ENCODE results near the gene IL1RAPL1. TPM values are rescaled to one million over a fixed set of nuclear protein-coding genes. Genes with fewer than 3 reads are reported as not detected.

Gene IL1RAPL1
- polyA plus RNA-seq, 1 donor from 2014 or later = not detected

GRCh38 chrX:29617276-29617675, 1030.0 kb downstream of the IL1RAPL1 start:
- Histone ChIP-seq H2AFZ (ENCODE audit: low read depth, low read length) (no peak overlapping the region), H3K9me3 (ENCODE audit: low read length) (no peaks in the 10 kb centered on the region), H4K20me1 (ENCODE audit: insufficient read depth) (no peaks in the 10 kb centered on the region), H3K4me3 (ENCODE audit: low read length) (no peak overlapping the region), H3K36me3 (ENCODE audit: insufficient read depth, low read length) (no peaks in the 10 kb centered on the region), H3K79me2 (replicated peaks; ENCODE audit: insufficient read depth, low read length) (no peaks in the 10 kb centered on the region), H3K4me2 (ENCODE audit: low read length) (no peak overlapping the region), H3F3A (ENCODE audit: insufficient read depth, low read length, poor library complexity, severe bottlenecking) (no peaks in the 10 kb centered on the region), H3K27ac (ENCODE audit: low read length) (no peak overlapping the region), H3K9ac (ENCODE audit: low read length) (no peak overlapping the region), H3K27me3 (ENCODE audit: insufficient read depth, low read depth, low read length) (no peaks in the 10 kb centered on the region), H3K9me2 (ENCODE audit: insufficient read depth, low read length) (no peaks in the 10 kb centered on the region)
- TF ChIP-seq EP300 (conservative IDR thresholded peaks at IDR 0.05; ENCODE audit: poor library complexity, severe bottlenecking) = no peak
- no peak for TF ChIP-seq SMC3 (conservative IDR thresholded peaks at IDR 0.05; ENCODE audit: poor library complexity)
- TF ChIP-seq MXI1 (conservative IDR thresholded peaks at IDR 0.05; ENCODE audit: poor library complexity, severe bottlenecking) = no peak
- TF ChIP-seq REST (IDR thresholded peaks at IDR 0.05; ENCODE audit: borderline replicate concordance) = no peak
- TF ChIP-seq, protein P1, sequence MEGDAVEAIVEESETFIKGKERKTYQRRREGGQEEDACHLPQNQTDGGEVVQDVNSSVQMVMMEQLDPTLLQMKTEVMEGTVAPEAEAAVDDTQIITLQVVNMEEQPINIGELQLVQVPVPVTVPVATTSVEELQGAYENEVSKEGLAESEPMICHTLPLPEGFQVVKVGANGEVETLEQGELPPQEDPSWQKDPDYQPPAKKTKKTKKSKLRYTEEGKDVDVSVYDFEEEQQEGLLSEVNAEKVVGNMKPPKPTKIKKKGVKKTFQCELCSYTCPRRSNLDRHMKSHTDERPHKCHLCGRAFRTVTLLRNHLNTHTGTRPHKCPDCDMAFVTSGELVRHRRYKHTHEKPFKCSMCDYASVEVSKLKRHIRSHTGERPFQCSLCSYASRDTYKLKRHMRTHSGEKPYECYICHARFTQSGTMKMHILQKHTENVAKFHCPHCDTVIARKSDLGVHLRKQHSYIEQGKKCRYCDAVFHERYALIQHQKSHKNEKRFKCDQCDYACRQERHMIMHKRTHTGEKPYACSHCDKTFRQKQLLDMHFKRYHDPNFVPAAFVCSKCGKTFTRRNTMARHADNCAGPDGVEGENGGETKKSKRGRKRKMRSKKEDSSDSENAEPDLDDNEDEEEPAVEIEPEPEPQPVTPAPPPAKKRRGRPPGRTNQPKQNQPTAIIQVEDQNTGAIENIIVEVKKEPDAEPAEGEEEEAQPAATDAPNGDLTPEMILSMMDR (IDR thresholded peaks at IDR 0.05; ENCODE audit: poor library complexity, severe bottlenecking) = no peak
- no peak for TF ChIP-seq EZH2 (IDR thresholded peaks at IDR 0.05; ENCODE audit: borderline replicate concordance, insufficient read depth, low read length, poor library complexity, severe bottlenecking)
- TF ChIP-seq POLR2AphosphoS5 (IDR thresholded peaks at IDR 0.05) = no peak
- TF ChIP-seq RAD21 (conservative IDR thresholded peaks at IDR 0.05) = no peak
- TF ChIP-seq TAF1 (IDR thresholded peaks at IDR 0.05; ENCODE audit: low read depth) = no peak

- no peaks in the 10 kb centered on the region for H3F3A ChIP-seq (ENCODE audit: insufficient read depth, low read length, poor library complexity, severe bottlenecking)
- H3K27me3 ChIP-seq (ENCODE audit: insufficient read depth, low read depth, low read length) = no peaks in the 10 kb centered on the region
- no peaks in the 10 kb centered on the region for H3K9me2 ChIP-seq (ENCODE audit: insufficient read depth, low read length)
- H3K9ac ChIP-seq (ENCODE audit: low read length) = no peak overlapping the region
- H3K36me3 ChIP-seq (ENCODE audit: insufficient read depth, low read length) = no peaks in the 10 kb centered on the region
- H3K9me3 ChIP-seq (ENCODE audit: low read length) = no peaks in the 10 kb centered on the region
- no peak overlapping the region for H3K4me2 ChIP-seq (ENCODE audit: low read length)
- no peaks in the 10 kb centered on the region for H4K20me1 ChIP-seq (ENCODE audit: insufficient read depth)
- H2AFZ ChIP-seq (ENCODE audit: low read depth, low read length) = no peak overlapping the region
- no peak overlapping the region for H3K4me3 ChIP-seq (ENCODE audit: low read length)
- no peaks in the 10 kb centered on the region for H3K79me2 ChIP-seq (replicated peaks; ENCODE audit: insufficient read depth, low read length)
- TF ChIP-seq EZH2 (IDR thresholded peaks at IDR 0.05; ENCODE audit: borderline replicate concordance, insufficient read depth, low read length, poor library complexity, severe bottlenecking) = no peak
- TF ChIP-seq MXI1 (conservative IDR thresholded peaks at IDR 0.05; ENCODE audit: poor library complexity, severe bottlenecking) = no peak
- no peak for TF ChIP-seq TAF1 (IDR thresholded peaks at IDR 0.05; ENCODE audit: low read depth)
- peak; percentile 45 for TF ChIP-seq SMC3 (conservative IDR thresholded peaks at IDR 0.05; ENCODE audit: poor library complexity)
- TF ChIP-seq, protein P1 (IDR thresholded peaks at IDR 0.05; ENCODE audit: poor library complexity, severe bottlenecking) = peak; percentile 36
- TF ChIP-seq POLR2AphosphoS5 (IDR thresholded peaks at IDR 0.05) = no peak
- peak; percentile 48 for TF ChIP-seq RAD21 (conservative IDR thresholded peaks at IDR 0.05)
- TF ChIP-seq EP300 (conservative IDR thresholded peaks at IDR 0.05; ENCODE audit: poor library complexity, severe bottlenecking) = no peak
- TF ChIP-seq REST (IDR thresholded peaks at IDR 0.05; ENCODE audit: borderline replicate concordance) = no peak
- no peak overlapping the region for H3K27ac ChIP-seq (ENCODE audit: low read length)
Measured at GRCh38 chrX:29617725-29618124, 1030.5 kb downstream of the IL1RAPL1 start.
